Parathyroid adenoma (tissue), 2 donors: ENCODE results near the gene SLC22A23.

ENCODE experiments used
- H2AFZ ChIP-seq: fragments of 300-600 bp; sonication (generic); one replicate; pipeline ENCODE4 v1.7.0; 2017; ENCODE audit warnings: antibody characterized with exemption, mild to moderate bottlenecking
- H3K27ac ChIP-seq: fragments of 300-600 bp; sonication (generic); one replicate; pipeline ENCODE4 v1.7.0; 2017
- H3K27me3 ChIP-seq: fragments of 300-600 bp; sonication (generic); one replicate; pipeline ENCODE4 v1.7.0; 2017; ENCODE audit warnings: low read length; ENCODE audit not compliant: control insufficient read depth, insufficient read depth
- H3K36me3 ChIP-seq: fragments of 300-600 bp; sonication (generic); one replicate; pipeline ENCODE4 v1.7.0; 2017; ENCODE audit warnings: low read length; ENCODE audit not compliant: control insufficient read depth, insufficient read depth
- H3K4me1 ChIP-seq: fragments of 300-600 bp; sonication (generic); one replicate; pipeline ENCODE4 v1.7.0; 2017; ENCODE audit warnings: control low read depth
- H3K4me2 ChIP-seq: fragments of 300-600 bp; sonication (generic); one replicate; pipeline ENCODE4 v1.7.0; 2017; ENCODE audit warnings: low read length
- H3K4me3 ChIP-seq: fragments of 300-600 bp; sonication (generic); one replicate; pipeline ENCODE4 v1.7.0; 2017; ENCODE audit warnings: low read depth, low read length
- H3K79me2 ChIP-seq: fragments of 300-600 bp; sonication (generic); one replicate; pipeline ENCODE4 v1.7.0; 2017; ENCODE audit warnings: control low read depth
- H3K9ac ChIP-seq: fragments of 300-600 bp; sonication (generic); one replicate; pipeline ENCODE4 v1.7.0; 2017; ENCODE audit warnings: mild to moderate bottlenecking
- H3K9me3 ChIP-seq: fragments of 300-600 bp; sonication (generic); one replicate; pipeline ENCODE4 v1.7.0; 2017; ENCODE audit warnings: low read length; ENCODE audit not compliant: control insufficient read depth
- TF ChIP-seq, protein P1 (sequence below): fragments of 300-600 bp; sonication (generic); IDR thresholded peaks from one replicate; pipeline ENCODE4 v1.7.0; 2017; ENCODE audit warnings: antibody characterized with exemption, mild to moderate bottlenecking
- donor health status: primary hyperparathyroidism.

Gene SLC22A23

GRCh38 chr6:3285049-3285639 is 171.7 kb downstream of the SLC22A23 start:
- peaks cover 9% of the 10 kb centered on the region for H3K4me1 ChIP-seq
- H3K27ac ChIP-seq = no peak overlapping the region
- no peak overlapping the region for H2AFZ ChIP-seq
- H3K9me3 ChIP-seq = no peaks in the 10 kb centered on the region
- no peaks in the 10 kb centered on the region for H3K36me3 ChIP-seq
- no peak overlapping the region for H3K4me3 ChIP-seq
- H3K79me2 ChIP-seq = no peaks in the 10 kb centered on the region
- H3K4me2 ChIP-seq = no peak overlapping the region
- H3K27me3 ChIP-seq = no peaks in the 10 kb centered on the region
- TF ChIP-seq, protein P1, sequence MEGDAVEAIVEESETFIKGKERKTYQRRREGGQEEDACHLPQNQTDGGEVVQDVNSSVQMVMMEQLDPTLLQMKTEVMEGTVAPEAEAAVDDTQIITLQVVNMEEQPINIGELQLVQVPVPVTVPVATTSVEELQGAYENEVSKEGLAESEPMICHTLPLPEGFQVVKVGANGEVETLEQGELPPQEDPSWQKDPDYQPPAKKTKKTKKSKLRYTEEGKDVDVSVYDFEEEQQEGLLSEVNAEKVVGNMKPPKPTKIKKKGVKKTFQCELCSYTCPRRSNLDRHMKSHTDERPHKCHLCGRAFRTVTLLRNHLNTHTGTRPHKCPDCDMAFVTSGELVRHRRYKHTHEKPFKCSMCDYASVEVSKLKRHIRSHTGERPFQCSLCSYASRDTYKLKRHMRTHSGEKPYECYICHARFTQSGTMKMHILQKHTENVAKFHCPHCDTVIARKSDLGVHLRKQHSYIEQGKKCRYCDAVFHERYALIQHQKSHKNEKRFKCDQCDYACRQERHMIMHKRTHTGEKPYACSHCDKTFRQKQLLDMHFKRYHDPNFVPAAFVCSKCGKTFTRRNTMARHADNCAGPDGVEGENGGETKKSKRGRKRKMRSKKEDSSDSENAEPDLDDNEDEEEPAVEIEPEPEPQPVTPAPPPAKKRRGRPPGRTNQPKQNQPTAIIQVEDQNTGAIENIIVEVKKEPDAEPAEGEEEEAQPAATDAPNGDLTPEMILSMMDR = no peak
- H3K9ac ChIP-seq = no peak overlapping the region

GRCh38 chr6:3284436-3284876 is 172.4 kb downstream of the SLC22A23 start:
- Histone ChIP-seq H3K4me2 (no peak overlapping the region), H3K4me1 (peaks cover 7% of the 10 kb centered on the region), H3K9ac (no peak overlapping the region), H3K27ac (no peak overlapping the region), H2AFZ (no peak overlapping the region), H3K9me3 (no peaks in the 10 kb centered on the region), H3K79me2 (no peaks in the 10 kb centered on the region), H3K36me3 (no peaks in the 10 kb centered on the region), H3K27me3 (no peaks in the 10 kb centered on the region), H3K4me3 (no peak overlapping the region)
- TF ChIP-seq, protein P1 = no peak

GRCh38 chr6:3283641-3284435 is 173.0 kb downstream of the SLC22A23 start:
- Histone ChIP-seq H3K4me2 (no peak overlapping the region), H2AFZ (no peak overlapping the region), H3K4me1 (peaks cover 7% of the 10 kb centered on the region), H3K79me2 (no peaks in the 10 kb centered on the region), H3K27me3 (no peaks in the 10 kb centered on the region), H3K9ac (no peak overlapping the region), H3K9me3 (no peaks in the 10 kb centered on the region), H3K36me3 (no peaks in the 10 kb centered on the region), H3K4me3 (no peak overlapping the region), H3K27ac (no peak overlapping the region)
- TF ChIP-seq, protein P1 = no peak

DNA sequence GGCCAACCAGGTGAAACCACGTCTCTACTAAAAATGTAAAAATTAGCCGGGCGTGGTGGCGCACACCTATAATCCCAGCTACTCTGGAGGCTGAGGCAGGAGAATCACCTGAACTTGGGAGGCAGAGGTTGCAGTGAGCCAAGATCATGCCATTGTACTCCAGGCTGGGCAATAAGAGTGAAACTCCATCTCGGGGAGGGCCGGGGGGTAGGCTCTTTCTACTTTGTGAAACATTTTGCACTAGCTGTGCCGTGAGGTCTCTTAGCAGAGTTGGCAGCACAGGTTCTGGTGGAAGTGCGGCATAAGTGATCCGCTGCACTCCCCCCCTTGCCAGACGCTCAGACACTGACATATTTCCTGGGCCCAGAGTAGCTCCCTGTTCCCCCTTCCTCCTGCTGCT is 173.6 kb downstream of the SLC22A23 start:
- H3K27ac ChIP-seq = no peak overlapping the region
- H3K4me1 ChIP-seq = peaks cover 1% of the 10 kb centered on the region
- TF ChIP-seq, protein P1 = no peak
- no peak overlapping the region for H3K9ac ChIP-seq
- no peaks in the 10 kb centered on the region for H3K36me3 ChIP-seq
- no peaks in the 10 kb centered on the region for H3K79me2 ChIP-seq
- H3K4me3 ChIP-seq = no peak overlapping the region
- H3K9me3 ChIP-seq = no peaks in the 10 kb centered on the region
- H2AFZ ChIP-seq = no peak overlapping the region
- no peaks in the 10 kb centered on the region for H3K27me3 ChIP-seq
- H3K4me2 ChIP-seq = no peak overlapping the region
